SK-N-SH (cell line): Measurements from ENCODE around the gene HUS1B.

Experiments
- CHD2 ChIP-seq: fragments of 150-350 bp; IDR thresholded peaks from 2 replicates; pipeline ENCODE4 v1.6.1; 2018; ENCODE audit warnings: low read length; ENCODE audit not compliant: partially characterized antibody
- CTCF ChIP-seq: fragments of 200-600 bp; sonication (generic); IDR thresholded peaks from 2 replicates; pipeline ENCODE4 v1.6.1; 2017; ENCODE audit warnings: antibody characterized with exemption, mild to moderate bottlenecking, moderate library complexity
- ELF1 ChIP-seq: IDR thresholded peaks from 2 replicates; pipeline ENCODE4 v1.4.0; 2012
- EZH2phosphoT487 ChIP-seq: fragments of 200-600 bp; sonication (generic); IDR thresholded peaks from 2 replicates; pipeline ENCODE4 v1.6.1; 2017; ENCODE audit warnings: low read depth, mixed run types, mild to moderate bottlenecking, antibody characterized with exemption, moderate library complexity, borderline replicate concordance
- FOSL2 ChIP-seq: IDR thresholded peaks from 2 replicates; pipeline ENCODE4 v1.4.0; 2012; ENCODE audit warnings: low read depth, mild to moderate bottlenecking, moderate library complexity, borderline replicate concordance
- FOXJ3 ChIP-seq: sonication (generic); formaldehyde crosslinking; IDR thresholded peaks from 2 replicates; pipeline ENCODE4 v1.5.1; 2020; ENCODE audit warnings: mild to moderate bottlenecking, missing genetic modification reagents
- JUND ChIP-seq: IDR thresholded peaks from 2 replicates; pipeline ENCODE4 v1.4.0; 2012
- NRF1 ChIP-seq: IDR thresholded peaks from 2 replicates; pipeline ENCODE4 v1.6.1; 2012; ENCODE audit warnings: low read depth, mild to moderate bottlenecking, low read length
- RAD21 ChIP-seq: IDR thresholded peaks from 2 replicates; pipeline ENCODE4 v1.6.1; 2012; ENCODE audit warnings: mild to moderate bottlenecking, low read length
- SMC3 ChIP-seq: IDR thresholded peaks from 2 replicates; pipeline ENCODE4 v1.6.1; 2012; ENCODE audit warnings: low read depth, low read length, improper control_type of control experiment
- USF2 ChIP-seq: fragments of 150-350 bp; IDR thresholded peaks from 2 replicates; pipeline ENCODE4 v1.6.1; 2017; ENCODE audit warnings: antibody characterized with exemption, low read length, low read depth, borderline replicate concordance
- YY1 ChIP-seq: IDR thresholded peaks from 2 replicates; pipeline ENCODE4 v1.4.0; 2012; ENCODE audit warnings: low read depth, mild to moderate bottlenecking
- TF ChIP-seq, protein P1 (sequence below): IDR thresholded peaks from 2 replicates; pipeline ENCODE4 v1.6.1; 2012; ENCODE audit warnings: mild to moderate bottlenecking, low read depth, low read length, moderate library complexity
- TF ChIP-seq, protein P2 (sequence below): IDR thresholded peaks from 2 replicates; pipeline ENCODE4 v1.4.0; 2012; ENCODE audit warnings: low read depth

DNA sequence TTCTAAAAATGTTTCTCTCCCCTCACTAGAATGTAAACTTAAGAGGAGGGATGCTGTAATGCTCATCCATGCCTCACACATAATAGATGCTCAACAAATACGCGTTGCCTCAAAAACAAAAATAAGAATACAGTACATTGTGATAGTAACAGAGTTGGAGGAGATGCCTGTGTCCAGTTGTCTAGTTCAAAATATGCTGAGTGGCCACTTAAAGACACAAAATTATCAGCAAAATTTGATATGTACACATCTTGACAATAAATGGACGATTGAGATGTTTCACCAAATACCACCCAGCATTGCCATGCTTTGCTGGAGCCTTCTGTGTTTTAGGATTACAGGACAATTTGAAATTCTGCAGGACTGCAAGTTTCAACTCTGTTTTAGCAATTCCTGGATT lies 43.6 kb upstream of the HUS1B start:
- TF ChIP-seq CTCF (no peak), YY1 (no peak), RAD21 (no peak), FOXJ3 (CRISPR knock-in tag) (no peak), JUND (no peak), USF2 (no peak), FOSL2 (no peak), NRF1 (no peak), CHD2 (no peak), EZH2phosphoT487 (no peak), SMC3 (no peak), ELF1 (no peak)
- TF ChIP-seq, protein P1, sequence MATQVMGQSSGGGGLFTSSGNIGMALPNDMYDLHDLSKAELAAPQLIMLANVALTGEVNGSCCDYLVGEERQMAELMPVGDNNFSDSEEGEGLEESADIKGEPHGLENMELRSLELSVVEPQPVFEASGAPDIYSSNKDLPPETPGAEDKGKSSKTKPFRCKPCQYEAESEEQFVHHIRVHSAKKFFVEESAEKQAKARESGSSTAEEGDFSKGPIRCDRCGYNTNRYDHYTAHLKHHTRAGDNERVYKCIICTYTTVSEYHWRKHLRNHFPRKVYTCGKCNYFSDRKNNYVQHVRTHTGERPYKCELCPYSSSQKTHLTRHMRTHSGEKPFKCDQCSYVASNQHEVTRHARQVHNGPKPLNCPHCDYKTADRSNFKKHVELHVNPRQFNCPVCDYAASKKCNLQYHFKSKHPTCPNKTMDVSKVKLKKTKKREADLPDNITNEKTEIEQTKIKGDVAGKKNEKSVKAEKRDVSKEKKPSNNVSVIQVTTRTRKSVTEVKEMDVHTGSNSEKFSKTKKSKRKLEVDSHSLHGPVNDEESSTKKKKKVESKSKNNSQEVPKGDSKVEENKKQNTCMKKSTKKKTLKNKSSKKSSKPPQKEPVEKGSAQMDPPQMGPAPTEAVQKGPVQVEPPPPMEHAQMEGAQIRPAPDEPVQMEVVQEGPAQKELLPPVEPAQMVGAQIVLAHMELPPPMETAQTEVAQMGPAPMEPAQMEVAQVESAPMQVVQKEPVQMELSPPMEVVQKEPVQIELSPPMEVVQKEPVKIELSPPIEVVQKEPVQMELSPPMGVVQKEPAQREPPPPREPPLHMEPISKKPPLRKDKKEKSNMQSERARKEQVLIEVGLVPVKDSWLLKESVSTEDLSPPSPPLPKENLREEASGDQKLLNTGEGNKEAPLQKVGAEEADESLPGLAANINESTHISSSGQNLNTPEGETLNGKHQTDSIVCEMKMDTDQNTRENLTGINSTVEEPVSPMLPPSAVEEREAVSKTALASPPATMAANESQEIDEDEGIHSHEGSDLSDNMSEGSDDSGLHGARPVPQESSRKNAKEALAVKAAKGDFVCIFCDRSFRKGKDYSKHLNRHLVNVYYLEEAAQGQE: no peak
- TF ChIP-seq, protein P2, sequence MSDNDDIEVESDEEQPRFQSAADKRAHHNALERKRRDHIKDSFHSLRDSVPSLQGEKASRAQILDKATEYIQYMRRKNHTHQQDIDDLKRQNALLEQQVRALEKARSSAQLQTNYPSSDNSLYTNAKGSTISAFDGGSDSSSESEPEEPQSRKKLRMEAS: no peak
